ENCODE results near the gene B3GNT2.
"Not testable (repeated sequence)": the region's sequence is repeated elsewhere in the genome, so short reads cannot be mapped to it uniquely, and the experiment has no call there.

Gene B3GNT2

GRCh38 chr2:62195421-62196277 is at the start of gene B3GNT2:
Gene B3GNT2 (plus strand): TSS chr2:62196115. CDS start chr2:62222221, 26,106 bp downstream.
- TF ChIP-seq CTCF (IDR thresholded peaks at IDR 0.05; ENCODE audit: borderline replicate concordance, insufficient read depth, low read depth, low read length): no peak
- H3K4me3 ChIP-seq (ENCODE audit: low read depth, low read length): peak within 1 kb of the TSS; percentile 91

- H3K4me3 ChIP-seq (ENCODE audit: low read depth, low read length): not testable (repeated sequence)
Measured at GRCh38 chr2:62146790-62147189, 49.1 kb upstream of the B3GNT2 start.

- H3K4me3 ChIP-seq (ENCODE audit: low read depth, low read length): no peak overlapping the region
- no peak for TF ChIP-seq CTCF (IDR thresholded peaks at IDR 0.05; ENCODE audit: borderline replicate concordance, insufficient read depth, low read depth, low read length)
Measured at GRCh38 chr2:62147610-62148301, 48.2 kb upstream of the B3GNT2 start.

- no peak for TF ChIP-seq CTCF (IDR thresholded peaks at IDR 0.05; ENCODE audit: borderline replicate concordance, insufficient read depth, low read depth, low read length)
- no peak overlapping the region for H3K4me3 ChIP-seq (ENCODE audit: low read depth, low read length)
Measured at GRCh38 chr2:62149708-62150107, 46.2 kb upstream of the B3GNT2 start.

- no peak overlapping the region for H3K4me3 ChIP-seq (ENCODE audit: low read depth, low read length)
- no peak for TF ChIP-seq CTCF (IDR thresholded peaks at IDR 0.05; ENCODE audit: borderline replicate concordance, insufficient read depth, low read depth, low read length)
Measured at GRCh38 chr2:62150597-62151305, 45.2 kb upstream of the B3GNT2 start.

- H3K4me3 ChIP-seq (ENCODE audit: low read depth, low read length): no peak overlapping the region
- no peak for TF ChIP-seq CTCF (IDR thresholded peaks at IDR 0.05; ENCODE audit: borderline replicate concordance, insufficient read depth, low read depth, low read length)
Measured at GRCh38 chr2:62151306-62151638, 44.6 kb upstream of the B3GNT2 start.

GRCh38 chr2:62152000-62152399 is 43.9 kb upstream of the B3GNT2 start:
- no peak for TF ChIP-seq CTCF (IDR thresholded peaks at IDR 0.05; ENCODE audit: borderline replicate concordance, insufficient read depth, low read depth, low read length)
- no peak overlapping the region for H3K4me3 ChIP-seq (ENCODE audit: low read depth, low read length)
